Neural cell (in vitro differentiated cells): ENCODE measurements around the gene ITGA2B. TPM values are rescaled to one million over a fixed set of nuclear protein-coding genes. Genes with fewer than 3 reads are reported as not detected.

Experiments
- H2AFZ ChIP-seq: fragments of 200-600, 300-800 bp; sonication (generic), shearing (Covaris generic); 2 replicates; pipeline ENCODE4 v1.6.0; 2014; ENCODE audit warnings: low read depth, mild to moderate bottlenecking, antibody characterized with exemption, low read length, moderate library complexity
- H3F3A ChIP-seq: fragments of 200-600 bp; shearing (Covaris generic); 2 replicates; pipeline ENCODE4 v1.6.1; 2016; ENCODE audit warnings: mild to moderate bottlenecking, moderate library complexity, mixed read lengths, antibody characterized with exemption, low read length; ENCODE audit not compliant: insufficient read depth, poor library complexity, severe bottlenecking
- H3K27ac ChIP-seq: fragments of 200-600, 300-800 bp; sonication (generic), shearing (Covaris generic); 2 replicates; pipeline ENCODE4 v1.5.1; 2014; ENCODE audit warnings: mild to moderate bottlenecking, low read length, moderate library complexity
- H3K27me3 ChIP-seq: fragments of 300-800, 200-600 bp; sonication (generic), shearing (Covaris generic); 2 replicates; pipeline ENCODE4 v1.6.0; 2014; ENCODE audit warnings: mild to moderate bottlenecking, low read depth, low read length, moderate library complexity; ENCODE audit not compliant: insufficient read depth
- H3K36me3 ChIP-seq: fragments of 300-800, 200-600 bp; sonication (generic), shearing (Covaris generic); 2 replicates; pipeline ENCODE4 v1.5.1; 2014; ENCODE audit warnings: mild to moderate bottlenecking, antibody characterized with exemption, low read length, moderate library complexity; ENCODE audit not compliant: insufficient read depth
- H3K4me2 ChIP-seq: fragments of 300-800, 200-600 bp; sonication (generic), shearing (Covaris generic); 2 replicates; pipeline ENCODE4 v1.6.0; 2014; ENCODE audit warnings: mild to moderate bottlenecking, low read length
- H3K4me3 ChIP-seq: fragments of 300-800, 200-600 bp; sonication (generic), shearing (Covaris generic); 2 replicates; pipeline ENCODE4 v1.5.1; 2014; ENCODE audit warnings: mild to moderate bottlenecking, low read length, moderate library complexity
- H3K79me2 ChIP-seq: fragments of 200-600 bp; shearing (Covaris generic); replicated peaks from 2 replicates; pipeline ENCODE4 v1.6.0; 2014; ENCODE audit warnings: mild to moderate bottlenecking, low read length, moderate library complexity; ENCODE audit not compliant: insufficient read depth
- H3K9ac ChIP-seq: fragments of 300-800, 200-600 bp; sonication (generic), shearing (Covaris generic); 2 replicates; pipeline ENCODE4 v1.6.1; 2016; ENCODE audit warnings: mild to moderate bottlenecking, low read length, mixed read lengths
- H3K9me2 ChIP-seq: fragments of 200-600 bp; shearing (Covaris generic); 2 replicates; pipeline ENCODE4 v1.6.1; 2016; ENCODE audit warnings: mild to moderate bottlenecking, low read length, mixed read lengths; ENCODE audit not compliant: insufficient read depth
- H3K9me3 ChIP-seq: fragments of 200-600, 300-800 bp; sonication (generic), shearing (Covaris generic); 2 replicates; pipeline ENCODE4 v1.6.1; 2016; ENCODE audit warnings: mild to moderate bottlenecking, mixed run types, low read length, moderate library complexity, mixed read lengths
- H4K20me1 ChIP-seq: fragments of 200-600 bp; shearing (Covaris generic); 2 replicates; pipeline ENCODE4 v1.6.1; 2016; ENCODE audit warnings: mild to moderate bottlenecking, mixed run types; ENCODE audit not compliant: insufficient read depth
- EP300 ChIP-seq: fragments of 450-650 bp; conservative IDR thresholded peaks from 2 replicates; pipeline ENCODE4 v1.6.1; 2014; ENCODE audit warnings: antibody characterized with exemption, mild to moderate bottlenecking, moderate library complexity; ENCODE audit not compliant: poor library complexity, severe bottlenecking
- EZH2 ChIP-seq: fragments of 200-600, 300-800 bp; shearing (Covaris generic), sonication (generic); IDR thresholded peaks from 2 replicates; pipeline ENCODE4 v1.6.1; 2014; ENCODE audit warnings: antibody characterized with exemption, low read length, borderline replicate concordance, mild to moderate bottlenecking; ENCODE audit not compliant: insufficient read depth, poor library complexity, severe bottlenecking
- MXI1 ChIP-seq: fragments of 450-650 bp; conservative IDR thresholded peaks from 2 replicates; pipeline ENCODE4 v1.6.1; 2014; ENCODE audit warnings: antibody characterized with exemption, mild to moderate bottlenecking; ENCODE audit not compliant: poor library complexity, severe bottlenecking
- POLR2AphosphoS5 ChIP-seq: IDR thresholded peaks from 2 replicates; pipeline ENCODE4 v1.6.1; 2012
- RAD21 ChIP-seq: fragments of 450-650 bp; conservative IDR thresholded peaks from 2 replicates; pipeline ENCODE4 v1.6.1; 2014; ENCODE audit warnings: antibody characterized with exemption, mild to moderate bottlenecking, moderate library complexity
- SMC3 ChIP-seq: fragments of 450-650 bp; conservative IDR thresholded peaks from 2 replicates; pipeline ENCODE4 v1.6.1; 2014; ENCODE audit warnings: antibody characterized with exemption, mild to moderate bottlenecking, moderate library complexity; ENCODE audit not compliant: poor library complexity
- TAF1 ChIP-seq: IDR thresholded peaks from 2 replicates; pipeline ENCODE4 v1.6.1; 2012; ENCODE audit warnings: low read depth
- polyA plus RNA-seq: library from polyadenylated mRNA; depleted of rRNA; stranded (reverse); fragments of >200 nt; gene quantifications from 2 replicates; pipeline ENCODE4 v1.2.3, GENCODE V29; 2014
- TF ChIP-seq, protein P1 (sequence below): IDR thresholded peaks from 2 replicates; pipeline ENCODE4 v1.6.1; 2012; ENCODE audit warnings: borderline replicate concordance
- TF ChIP-seq, protein P2 (sequence below): fragments of 450-650 bp; IDR thresholded peaks from 2 replicates; pipeline ENCODE4 v1.5.1; 2014; ENCODE audit warnings: antibody characterized with exemption, mild to moderate bottlenecking, moderate library complexity; ENCODE audit not compliant: poor library complexity, severe bottlenecking

The ITGA2B gene
- polyA plus RNA-seq, 1 donor from 2014 or later = 3.1 TPM

DNA sequence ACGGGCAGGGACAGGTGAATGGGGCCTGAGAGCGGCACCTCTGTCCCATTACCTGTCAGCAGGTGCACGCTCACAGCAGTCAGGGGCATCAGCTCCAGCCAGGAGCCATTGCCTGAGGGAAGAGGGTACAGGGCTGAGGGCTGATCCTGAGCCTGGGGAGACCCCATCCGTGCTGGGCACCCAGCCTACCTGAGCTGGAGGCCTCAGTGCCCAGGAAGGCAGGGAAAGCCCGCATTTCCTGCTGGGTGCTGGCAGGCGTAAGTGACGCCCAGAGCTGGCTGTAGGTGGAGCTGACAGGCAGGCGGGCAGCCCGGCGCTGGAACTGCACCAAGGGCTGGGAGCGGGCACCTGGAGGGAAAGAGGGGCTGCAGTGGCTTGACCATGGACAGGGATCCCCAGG lies 33.2 kb downstream of the ITGA2B start:
- H3K9me2 ChIP-seq = no peaks in the 10 kb centered on the region
- H3K79me2 ChIP-seq = peaks cover 31% of the 10 kb centered on the region
- H3K9ac ChIP-seq = no peak overlapping the region
- TF ChIP-seq EP300 = no peak
- TF ChIP-seq EZH2 = no peak
- TF ChIP-seq RAD21 = no peak
- TF ChIP-seq TAF1 = no peak
- TF ChIP-seq SMC3 = no peak
- no peak for TF ChIP-seq POLR2AphosphoS5
- TF ChIP-seq, protein P1, sequence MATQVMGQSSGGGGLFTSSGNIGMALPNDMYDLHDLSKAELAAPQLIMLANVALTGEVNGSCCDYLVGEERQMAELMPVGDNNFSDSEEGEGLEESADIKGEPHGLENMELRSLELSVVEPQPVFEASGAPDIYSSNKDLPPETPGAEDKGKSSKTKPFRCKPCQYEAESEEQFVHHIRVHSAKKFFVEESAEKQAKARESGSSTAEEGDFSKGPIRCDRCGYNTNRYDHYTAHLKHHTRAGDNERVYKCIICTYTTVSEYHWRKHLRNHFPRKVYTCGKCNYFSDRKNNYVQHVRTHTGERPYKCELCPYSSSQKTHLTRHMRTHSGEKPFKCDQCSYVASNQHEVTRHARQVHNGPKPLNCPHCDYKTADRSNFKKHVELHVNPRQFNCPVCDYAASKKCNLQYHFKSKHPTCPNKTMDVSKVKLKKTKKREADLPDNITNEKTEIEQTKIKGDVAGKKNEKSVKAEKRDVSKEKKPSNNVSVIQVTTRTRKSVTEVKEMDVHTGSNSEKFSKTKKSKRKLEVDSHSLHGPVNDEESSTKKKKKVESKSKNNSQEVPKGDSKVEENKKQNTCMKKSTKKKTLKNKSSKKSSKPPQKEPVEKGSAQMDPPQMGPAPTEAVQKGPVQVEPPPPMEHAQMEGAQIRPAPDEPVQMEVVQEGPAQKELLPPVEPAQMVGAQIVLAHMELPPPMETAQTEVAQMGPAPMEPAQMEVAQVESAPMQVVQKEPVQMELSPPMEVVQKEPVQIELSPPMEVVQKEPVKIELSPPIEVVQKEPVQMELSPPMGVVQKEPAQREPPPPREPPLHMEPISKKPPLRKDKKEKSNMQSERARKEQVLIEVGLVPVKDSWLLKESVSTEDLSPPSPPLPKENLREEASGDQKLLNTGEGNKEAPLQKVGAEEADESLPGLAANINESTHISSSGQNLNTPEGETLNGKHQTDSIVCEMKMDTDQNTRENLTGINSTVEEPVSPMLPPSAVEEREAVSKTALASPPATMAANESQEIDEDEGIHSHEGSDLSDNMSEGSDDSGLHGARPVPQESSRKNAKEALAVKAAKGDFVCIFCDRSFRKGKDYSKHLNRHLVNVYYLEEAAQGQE = no peak
- TF ChIP-seq, protein P2, sequence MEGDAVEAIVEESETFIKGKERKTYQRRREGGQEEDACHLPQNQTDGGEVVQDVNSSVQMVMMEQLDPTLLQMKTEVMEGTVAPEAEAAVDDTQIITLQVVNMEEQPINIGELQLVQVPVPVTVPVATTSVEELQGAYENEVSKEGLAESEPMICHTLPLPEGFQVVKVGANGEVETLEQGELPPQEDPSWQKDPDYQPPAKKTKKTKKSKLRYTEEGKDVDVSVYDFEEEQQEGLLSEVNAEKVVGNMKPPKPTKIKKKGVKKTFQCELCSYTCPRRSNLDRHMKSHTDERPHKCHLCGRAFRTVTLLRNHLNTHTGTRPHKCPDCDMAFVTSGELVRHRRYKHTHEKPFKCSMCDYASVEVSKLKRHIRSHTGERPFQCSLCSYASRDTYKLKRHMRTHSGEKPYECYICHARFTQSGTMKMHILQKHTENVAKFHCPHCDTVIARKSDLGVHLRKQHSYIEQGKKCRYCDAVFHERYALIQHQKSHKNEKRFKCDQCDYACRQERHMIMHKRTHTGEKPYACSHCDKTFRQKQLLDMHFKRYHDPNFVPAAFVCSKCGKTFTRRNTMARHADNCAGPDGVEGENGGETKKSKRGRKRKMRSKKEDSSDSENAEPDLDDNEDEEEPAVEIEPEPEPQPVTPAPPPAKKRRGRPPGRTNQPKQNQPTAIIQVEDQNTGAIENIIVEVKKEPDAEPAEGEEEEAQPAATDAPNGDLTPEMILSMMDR = no peak
- TF ChIP-seq MXI1 = no peak
- H3F3A ChIP-seq = no peaks in the 10 kb centered on the region
- no peak overlapping the region for H3K4me3 ChIP-seq
- H3K4me2 ChIP-seq = no peak overlapping the region
- no peak overlapping the region for H2AFZ ChIP-seq
- H3K36me3 ChIP-seq = no peaks in the 10 kb centered on the region
- H4K20me1 ChIP-seq = peaks cover 42% of the 10 kb centered on the region
- H3K9me3 ChIP-seq = no peaks in the 10 kb centered on the region
- no peak overlapping the region for H3K27ac ChIP-seq
- H3K27me3 ChIP-seq = no peaks in the 10 kb centered on the region

DNA sequence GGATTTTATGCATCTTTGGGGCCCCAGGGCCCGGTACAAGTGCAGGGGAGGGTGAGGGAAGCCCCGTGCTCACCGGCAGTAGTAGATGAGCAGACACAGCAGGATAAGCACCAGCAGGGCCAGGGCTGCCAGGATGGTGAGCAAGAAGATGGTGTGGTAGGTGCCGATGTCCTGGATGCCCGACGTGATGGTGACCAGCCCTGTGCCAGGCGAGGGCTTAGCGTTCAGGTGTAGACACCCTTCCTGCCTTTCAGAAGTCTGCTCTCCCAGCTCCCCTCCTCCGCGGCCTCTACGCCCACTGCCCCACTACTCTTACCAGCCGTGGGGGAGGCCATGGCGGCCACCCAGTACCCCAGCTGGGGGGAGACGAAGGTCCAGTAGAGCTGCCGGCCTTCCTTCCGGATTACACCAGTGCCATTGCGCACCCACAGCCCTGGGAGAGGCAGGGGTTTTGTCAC lies 33.8 kb downstream of the ITGA2B start:
- H3K4me3 ChIP-seq = no peak overlapping the region
- peaks cover 37% of the 10 kb centered on the region for H4K20me1 ChIP-seq
- H3K27ac ChIP-seq = no peak overlapping the region
- H2AFZ ChIP-seq = no peak overlapping the region
- TF ChIP-seq EP300 = no peak
- no peak for TF ChIP-seq TAF1
- TF ChIP-seq MXI1 = no peak
- no peak for TF ChIP-seq EZH2
- no peaks in the 10 kb centered on the region for H3K9me3 ChIP-seq
- H3K9me2 ChIP-seq = no peaks in the 10 kb centered on the region
- H3K9ac ChIP-seq = no peak overlapping the region
- H3K27me3 ChIP-seq = no peaks in the 10 kb centered on the region
- no peaks in the 10 kb centered on the region for H3K36me3 ChIP-seq
- no peak overlapping the region for H3K4me2 ChIP-seq
- peaks cover 26% of the 10 kb centered on the region for H3K79me2 ChIP-seq
- H3F3A ChIP-seq = no peaks in the 10 kb centered on the region
